Liver (tissue), 9 donors: ENCODE data around the gene PARD3B. TPM values are rescaled to one million over a fixed set of nuclear protein-coding genes. Genes with fewer than 3 reads are reported as not detected.

ENCODE experiments used
- DNase-seq: peaks from one replicate; pipeline ENCODE4 v3.0.0-alpha.2; 2017; ENCODE audit warnings: low spot score
- H3K27ac ChIP-seq, 2 donors: one replicate each; pipeline ENCODE4 v1.7.0; 2013; ENCODE audit warnings: inconsistent platforms in 2 of 2, low read length in 2 of 2, control low read depth in 1 of 2, low read depth in 1 of 2, mild to moderate bottlenecking in 1 of 2
- H3K27me3 ChIP-seq, 4 donors: one replicate each; pipeline versions ENCODE4 v1.6.1 to v1.7.0; 2013; ENCODE audit warnings: low read length in 3 of 4, inconsistent platforms in 1 of 4, mild to moderate bottlenecking in 1 of 4, moderate library complexity in 1 of 4; ENCODE audit not compliant: control insufficient read depth in 4 of 4, insufficient read depth in 4 of 4
- H3K36me3 ChIP-seq, 4 donors: one replicate each; pipeline versions ENCODE4 v1.6.1 to v1.7.0; 2013; ENCODE audit warnings: low read length in 3 of 4, mild to moderate bottlenecking in 3 of 4, low read depth in 1 of 4, moderate library complexity in 1 of 4; ENCODE audit not compliant: control insufficient read depth in 4 of 4, insufficient read depth in 3 of 4
- H3K4me1 ChIP-seq, 4 donors: one replicate each; pipeline versions ENCODE4 v1.6.1 to v1.7.0; 2013; ENCODE audit warnings: low read length in 3 of 4, mild to moderate bottlenecking in 3 of 4, moderate library complexity in 1 of 4; ENCODE audit not compliant: control insufficient read depth in 4 of 4, insufficient read depth in 4 of 4
- H3K4me3 ChIP-seq, 3 donors: one replicate each; pipeline versions ENCODE4 v1.6.1 to v1.7.0; 2013; ENCODE audit warnings: low read length in 3 of 3, control low read depth in 1 of 3, low read depth in 1 of 3, mild to moderate bottlenecking in 1 of 3
- H3K9ac ChIP-seq, 2 donors: one replicate each; pipeline ENCODE4 v1.7.0; 2013; ENCODE audit warnings: low read length in 2 of 2, mild to moderate bottlenecking in 2 of 2, moderate library complexity in 2 of 2, control low read depth in 1 of 2, low read depth in 1 of 2
- H3K9me3 ChIP-seq, 4 donors: one replicate each; pipeline versions ENCODE4 v1.6.1 to v1.7.0; 2013; ENCODE audit warnings: low read length in 3 of 4; ENCODE audit not compliant: control insufficient read depth in 4 of 4
- ATF3 ChIP-seq: IDR thresholded peaks from 2 replicates; pipeline ENCODE4 v1.6.1; 2016; ENCODE audit warnings: antibody characterized with exemption
- CTCF ChIP-seq: fragments of 150-350 bp; IDR thresholded peaks from 2 replicates; pipeline ENCODE4 v1.5.1; 2017; ENCODE audit warnings: improper control_type of control experiment, low read depth, low read length; ENCODE audit not compliant: missing input control
- EGR1 ChIP-seq, 2 donors: IDR thresholded peaks; 2 replicates each; pipeline ENCODE4 v1.6.1; 2016 to 2018; ENCODE audit warnings: antibody characterized with exemption in 2 of 2, low read depth in 2 of 2
- FOXA1 ChIP-seq: IDR thresholded peaks from 2 replicates; pipeline ENCODE4 v1.6.1; 2016; ENCODE audit warnings: antibody characterized with exemption
- FOXA2 ChIP-seq: IDR thresholded peaks from 2 replicates; pipeline ENCODE4 v1.6.1; 2016; ENCODE audit warnings: antibody characterized with exemption
- GABPA ChIP-seq, 2 donors: IDR thresholded peaks in 1 of 2; conservative IDR thresholded peaks in 1 of 2; 2 replicates each; pipeline ENCODE4 v1.6.1; 2016; ENCODE audit warnings: antibody characterized with exemption in 2 of 2, mild to moderate bottlenecking in 1 of 2, moderate library complexity in 1 of 2
- HNF4G ChIP-seq: IDR thresholded peaks from 2 replicates; pipeline ENCODE4 v1.6.1; 2016; ENCODE audit warnings: antibody characterized with exemption
- MAX ChIP-seq: IDR thresholded peaks from 2 replicates; pipeline ENCODE4 v1.6.1; 2016; ENCODE audit warnings: antibody characterized with exemption
- NR2F2 ChIP-seq: IDR thresholded peaks from 2 replicates; pipeline ENCODE4 v1.6.1; 2016; ENCODE audit warnings: antibody characterized with exemption
- RAD21 ChIP-seq, 2 donors: IDR thresholded peaks; 2 replicates each; pipeline ENCODE4 v1.6.1; 2016; ENCODE audit warnings: antibody characterized with exemption in 2 of 2, mild to moderate bottlenecking in 2 of 2
- REST ChIP-seq: IDR thresholded peaks from 2 replicates; pipeline ENCODE4 v1.6.1; 2016; ENCODE audit warnings: antibody characterized with exemption, mild to moderate bottlenecking
- RXRA ChIP-seq, 2 donors: IDR thresholded peaks; 2 replicates each; pipeline ENCODE4 v1.6.1; 2017 to 2018; ENCODE audit warnings: antibody characterized with exemption in 2 of 2, mild to moderate bottlenecking in 1 of 2
- SP1 ChIP-seq: IDR thresholded peaks from 2 replicates; pipeline ENCODE4 v1.6.1; 2018; ENCODE audit warnings: antibody characterized with exemption, mild to moderate bottlenecking
- ZBTB33 ChIP-seq: IDR thresholded peaks from 2 replicates; pipeline ENCODE4 v1.6.1; 2016; ENCODE audit warnings: antibody characterized with exemption
- WGBS: extraction: QIAGEN DNeasy Blood & Tissue Kit; methylation state at CpG from one replicate; pipeline ENCODE4 v1.1.7; 2013; 5-methylcytosine and 5-hydroxymethylcytosine counted together
- polyA plus RNA-seq, 2 donors: library from polyadenylated mRNA; stranded (reverse) in 1 of 2; unstranded in 1 of 2; fragments of 200-250 nt in 1 of 2; fragments of >200 nt in 1 of 2; fragmentation: Nextera tagmentation in 1 of 2; extraction: Ambion mirVana in 1 of 2; gene quantifications; one replicate each; pipeline versions ENCODE4 v1.2.1 to v1.2.3, GENCODE V29; 2013 to 2015
- total RNA-seq, 2 donors: library from RNA; depleted of rRNA; stranded (reverse); fragments of >200 nt; gene quantifications; one replicate each; pipeline ENCODE4 v1.2.3, GENCODE V29; 2014
- donor health status: healthy.
- donor health status: healthy.
- donor health status: healthy.
- donor health status: healthy.
- donor health status: healthy.

The PARD3B gene
- total and polyA plus RNA-seq, 4 donors: 1.1 to 10.3 (median 3.7) TPM

GRCh38 chr2:205079173-205079572 lies 533.9 kb downstream of the PARD3B start:
- WGBS: 88% methylated on average over 3 of the region's 3 CpGs
- Histone ChIP-seq H3K9ac (no peak overlapping the region), H3K9me3 (no peaks in the 10 kb centered on the region), H3K4me3 (no peak overlapping the region), H3K4me1 (no peaks in the 10 kb centered on the region), H3K27ac (no peak overlapping the region), H3K27me3 (no peaks in the 10 kb centered on the region), H3K36me3 (no peaks in the 10 kb centered on the region)
- no peak for DNase-seq
- TF ChIP-seq RAD21 (IDR thresholded peaks at IDR 0.05) (no peak), CTCF (no peak), NR2F2 (no peak), MAX (no peak), REST (no peak)

- TF ChIP-seq ZBTB33 (no peak), REST (no peak), ATF3 (no peak), RXRA (IDR thresholded peaks at IDR 0.05) (no peak), FOXA2 (no peak), GABPA (IDR thresholded peaks at IDR 0.05 in 1 of 2, conservative IDR thresholded peaks at IDR 0.05 in 1 of 2) (no peak), EGR1 (IDR thresholded peaks at IDR 0.05; ENCODE audit: low read depth in 2 of 2) (no peak), HNF4G (no peak), SP1 (no peak), NR2F2 (no peak), RAD21 (IDR thresholded peaks at IDR 0.05) (no peak), FOXA1 (no peak)
- 94% methylated on average over 1 of the region's 1 CpG for WGBS
- peaks cover 0 to 3% (median 0%) of the 10 kb centered on the region in 4 donors for H3K4me1 ChIP-seq
These were observed 541.4 kb downstream of the PARD3B start for GRCh38 chr2:205086662-205087061.

More at GRCh38 chr2:205086662-205087061, 541.4 kb downstream of the PARD3B start:
- no peaks in the 10 kb centered on the region for H3K27me3 ChIP-seq
- no peaks in the 10 kb centered on the region for H3K36me3 ChIP-seq
- no peak overlapping the region for H3K4me3 ChIP-seq
- H3K27ac ChIP-seq: no peak overlapping the region
- H3K9me3 ChIP-seq: no peaks in the 10 kb centered on the region
- no peak for DNase-seq
- no peak overlapping the region for H3K9ac ChIP-seq
